ENCODE data around the gene PLCXD1.
"Not testable (repeated sequence)": the region's sequence is repeated elsewhere in the genome, so short reads cannot be mapped to it uniquely, and the experiment has no call there.

Gene PLCXD1

GRCh38 chrX:288561-288991 lies 7.4 kb downstream of the PLCXD1 start:
- no peak overlapping the region for H3K4me3 ChIP-seq (ENCODE audit: low read depth, low read length)
- DNase-seq (ENCODE audit: low read depth): no peak

DNA sequence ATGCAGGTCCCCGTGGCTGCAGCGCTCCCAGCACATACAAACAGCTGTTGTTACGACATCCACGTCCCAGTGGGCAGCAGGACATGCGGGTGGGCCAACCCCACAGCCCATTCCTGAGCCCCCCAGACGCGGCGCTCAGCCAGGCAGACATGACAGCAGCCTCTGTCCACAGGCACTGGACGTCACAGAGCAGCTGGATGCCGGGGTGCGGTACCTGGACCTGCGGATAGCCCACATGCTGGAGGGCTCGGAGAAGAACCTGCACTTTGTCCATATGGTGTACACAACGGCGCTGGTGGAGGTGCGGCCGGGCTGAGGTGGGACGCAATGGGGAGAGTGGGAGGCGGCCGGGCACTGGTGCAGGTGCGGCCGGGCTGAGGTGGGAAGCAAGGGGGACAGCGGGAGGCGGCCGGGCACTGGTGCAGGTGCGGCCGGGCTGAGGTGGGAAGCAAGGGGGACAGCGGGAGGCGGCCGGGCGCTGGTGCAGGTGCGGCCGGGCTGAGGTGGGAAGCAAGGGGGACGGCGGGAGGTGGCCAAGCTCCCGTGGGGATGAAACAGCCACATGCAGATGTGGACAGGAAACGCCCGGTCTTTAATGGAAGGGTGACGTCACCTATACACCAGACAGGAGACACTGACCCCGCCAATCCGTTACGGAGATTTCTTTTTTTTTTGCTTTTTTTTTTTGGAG lies 9.4 kb downstream of the PLCXD1 start:
- H3K4me3 ChIP-seq (ENCODE audit: low read depth, low read length): no peak overlapping the region
- DNase-seq (ENCODE audit: low read depth): no peak

DNA sequence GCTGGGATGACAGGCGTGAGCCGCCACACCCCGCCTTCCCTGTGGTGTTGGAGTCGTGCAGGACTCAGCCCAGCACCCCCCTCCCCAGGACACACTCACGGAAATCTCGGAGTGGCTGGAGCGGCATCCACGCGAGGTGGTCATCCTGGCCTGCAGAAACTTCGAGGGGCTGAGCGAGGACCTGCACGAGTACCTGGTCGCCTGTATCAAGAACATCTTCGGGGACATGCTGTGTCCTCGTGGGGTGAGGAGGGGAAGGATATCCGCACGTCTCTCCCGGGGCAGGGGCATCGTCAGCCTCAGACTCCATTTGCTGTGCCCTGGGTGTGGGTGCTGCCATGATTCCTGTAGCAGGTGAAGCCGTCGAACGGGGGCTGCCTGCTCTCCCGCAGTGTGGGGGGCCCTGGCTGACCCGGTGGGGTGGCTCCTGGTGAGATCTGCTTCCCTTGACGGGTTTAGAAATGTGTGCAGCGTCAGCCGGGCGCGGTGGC lies 10.3 kb downstream of the PLCXD1 start:
- DNase-seq (ENCODE audit: low read depth): no peak
- no peak overlapping the region for H3K4me3 ChIP-seq (ENCODE audit: low read depth, low read length)

DNA sequence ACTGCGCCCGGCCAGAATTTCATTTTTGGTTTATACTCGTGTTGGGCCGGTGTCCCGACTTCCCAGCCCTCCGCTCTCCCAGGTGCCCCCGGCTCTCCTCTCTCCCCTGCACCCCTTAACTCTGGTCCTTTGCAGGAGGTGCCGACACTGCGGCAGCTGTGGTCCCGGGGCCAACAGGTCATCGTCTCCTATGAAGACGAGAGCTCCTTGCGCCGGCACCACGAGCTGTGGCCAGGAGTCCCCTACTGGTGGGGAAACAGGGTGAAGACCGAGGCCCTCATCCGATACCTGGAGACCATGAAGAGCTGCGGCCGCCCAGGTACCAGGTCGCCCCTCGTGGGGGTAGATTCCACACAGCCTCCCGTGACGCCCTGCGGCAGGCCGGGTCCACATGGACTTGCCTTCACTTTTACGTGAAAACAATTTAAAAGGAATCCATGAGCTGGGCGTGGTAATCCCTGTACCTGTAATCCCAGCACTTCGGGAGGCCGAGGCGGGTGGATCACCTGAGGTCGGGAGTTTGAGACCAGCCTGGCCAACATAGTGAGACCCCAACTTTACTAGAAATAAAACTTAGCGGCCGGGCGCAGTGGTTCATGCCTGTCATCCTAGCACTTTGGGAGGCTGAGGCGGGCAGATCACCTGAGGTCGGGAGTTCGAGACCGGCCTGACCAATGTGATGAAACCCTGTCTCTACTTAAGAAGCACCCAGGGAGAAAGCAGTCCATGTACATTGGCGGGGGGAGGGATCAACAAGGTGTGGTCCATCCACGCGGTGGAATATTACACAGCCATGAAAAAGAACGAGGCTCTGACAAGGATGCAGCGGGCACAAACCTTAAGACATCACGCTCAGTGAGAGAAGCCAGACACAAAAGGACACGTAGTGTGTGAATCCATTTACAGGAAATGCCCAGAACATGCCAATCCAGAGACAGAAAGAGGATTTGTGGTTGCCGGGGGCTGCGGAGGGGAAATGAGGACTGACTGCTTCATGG lies 12.0 kb downstream of the PLCXD1 start:
- H3K4me3 ChIP-seq (ENCODE audit: low read depth, low read length): no peak overlapping the region
- no peak for DNase-seq (ENCODE audit: low read depth)

- DNase-seq (ENCODE audit: low read depth): no peak
- no peak overlapping the region for H3K4me3 ChIP-seq (ENCODE audit: low read depth, low read length)
Observed at GRCh38 chrX:295136-295535, 14.0 kb downstream of the PLCXD1 start.

- no peak overlapping the region for H3K4me3 ChIP-seq (ENCODE audit: low read depth, low read length)
- DNase-seq (ENCODE audit: low read depth): no peak
Observed at GRCh38 chrX:298993-299392, 17.8 kb downstream of the PLCXD1 start.

- H3K4me3 ChIP-seq (ENCODE audit: low read depth, low read length): no peak overlapping the region
- DNase-seq (ENCODE audit: low read depth): no peak
Observed at GRCh38 chrX:300334-300733, 19.2 kb downstream of the PLCXD1 start.

DNA sequence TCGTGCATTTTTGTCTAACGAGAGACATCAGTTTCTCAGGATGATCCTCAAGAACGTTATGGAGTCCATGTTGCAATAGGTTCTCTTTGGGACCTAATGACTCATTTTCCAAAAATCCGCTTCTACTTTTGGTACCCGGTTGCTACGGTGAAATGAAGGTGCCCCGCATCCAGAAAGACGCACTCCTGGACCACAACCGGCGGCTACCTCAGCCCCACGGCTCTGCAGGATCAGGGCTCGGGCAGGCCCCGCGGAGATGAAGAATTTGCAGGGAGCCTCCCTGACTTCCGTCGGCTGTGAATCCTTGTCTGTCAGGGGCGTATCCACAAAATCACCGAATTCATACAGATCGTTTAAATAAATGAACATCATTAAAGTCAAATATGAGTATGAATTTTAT lies 21.8 kb downstream of the PLCXD1 start:
- DNase-seq (ENCODE audit: low read depth): no peak
- no peak overlapping the region for H3K4me3 ChIP-seq (ENCODE audit: low read depth, low read length)

- DNase-seq (ENCODE audit: low read depth); H3K4me3 ChIP-seq (ENCODE audit: low read depth, low read length): not testable (repeated sequence)
Observed at GRCh38 chrX:305781-306613, 24.8 kb downstream of the PLCXD1 start.

DNA sequence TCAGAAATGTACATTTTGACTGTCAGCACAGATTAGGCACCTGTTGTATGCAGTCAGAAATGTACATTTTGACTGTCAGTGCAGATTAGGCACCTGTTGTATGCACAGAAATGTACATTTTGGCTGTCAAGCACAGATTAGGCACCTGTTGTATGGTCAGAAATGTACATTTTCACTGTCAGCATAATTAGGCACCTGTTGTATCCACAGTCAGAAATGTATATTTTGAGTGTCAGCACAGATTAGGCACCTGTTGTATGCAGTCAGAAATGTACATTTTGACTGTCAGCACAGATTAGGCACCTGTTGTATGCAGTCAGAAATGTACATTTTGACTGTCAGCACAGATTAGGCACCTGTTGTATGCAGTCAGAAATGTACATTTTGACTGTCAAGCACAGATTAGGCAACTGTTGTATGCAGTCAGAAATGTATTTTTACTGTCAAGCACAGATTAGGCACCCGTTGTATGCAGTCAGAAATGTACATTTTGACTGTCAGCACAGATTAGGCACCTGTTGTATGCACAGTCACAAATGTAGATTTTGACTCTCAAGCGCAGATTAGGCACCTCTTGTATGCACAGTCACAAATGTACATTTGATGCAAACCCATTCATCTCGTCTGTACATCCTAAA lies 25.6 kb downstream of the PLCXD1 start:
- DNase-seq (ENCODE audit: low read depth); H3K4me3 ChIP-seq (ENCODE audit: low read depth, low read length): not testable (repeated sequence)

GRCh38 chrX:307261-308111 lies 26.3 kb downstream of the PLCXD1 start:
- no peak for DNase-seq (ENCODE audit: low read depth)
- H3K4me3 ChIP-seq (ENCODE audit: low read depth, low read length): no peak overlapping the region

DNA sequence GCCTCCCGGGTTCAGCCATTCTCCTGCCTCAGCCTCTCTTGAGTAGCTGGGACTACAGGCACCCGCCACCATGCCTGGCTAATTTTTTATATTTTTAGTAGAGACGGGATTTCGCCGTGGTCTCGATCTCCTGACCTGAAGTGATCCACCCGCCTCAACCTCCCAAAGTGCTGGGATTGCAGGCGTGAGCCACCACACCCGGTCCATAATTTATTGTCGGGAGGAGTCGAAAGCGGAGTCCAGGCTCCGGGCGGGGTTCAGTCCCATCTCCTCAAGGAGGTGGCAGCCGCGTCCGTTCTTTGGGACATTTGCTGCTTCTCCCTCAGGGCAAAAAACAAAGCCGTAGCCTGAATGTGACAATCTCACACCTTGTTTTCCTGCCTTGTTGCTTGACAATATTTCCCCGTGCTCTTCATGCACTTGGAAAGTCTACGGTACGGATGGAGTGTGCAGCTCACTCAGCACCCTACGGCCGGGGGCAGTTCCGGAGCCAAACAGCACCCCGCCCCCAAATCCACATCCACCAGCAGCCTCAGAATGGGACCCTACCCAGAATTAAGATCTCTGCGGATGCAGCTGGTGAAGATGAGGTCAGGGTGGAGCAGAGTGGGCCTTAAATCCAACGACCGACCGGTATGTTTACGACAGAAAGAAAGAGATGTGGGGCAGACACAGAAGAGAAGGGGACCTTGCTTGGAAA lies 27.8 kb downstream of the PLCXD1 start:
- no peak for DNase-seq (ENCODE audit: low read depth)
- H3K4me3 ChIP-seq (ENCODE audit: low read depth, low read length): no peak overlapping the region

GRCh38 chrX:310621-311155 lies 29.5 kb downstream of the PLCXD1 start:
- DNase-seq (ENCODE audit: low read depth): no peak
- no peak overlapping the region for H3K4me3 ChIP-seq (ENCODE audit: low read depth, low read length)

GRCh38 chrX:311156-312129 lies 30.3 kb downstream of the PLCXD1 start:
- no peak overlapping the region for H3K4me3 ChIP-seq (ENCODE audit: low read depth, low read length)
- DNase-seq (ENCODE audit: low read depth): no peak

DNA sequence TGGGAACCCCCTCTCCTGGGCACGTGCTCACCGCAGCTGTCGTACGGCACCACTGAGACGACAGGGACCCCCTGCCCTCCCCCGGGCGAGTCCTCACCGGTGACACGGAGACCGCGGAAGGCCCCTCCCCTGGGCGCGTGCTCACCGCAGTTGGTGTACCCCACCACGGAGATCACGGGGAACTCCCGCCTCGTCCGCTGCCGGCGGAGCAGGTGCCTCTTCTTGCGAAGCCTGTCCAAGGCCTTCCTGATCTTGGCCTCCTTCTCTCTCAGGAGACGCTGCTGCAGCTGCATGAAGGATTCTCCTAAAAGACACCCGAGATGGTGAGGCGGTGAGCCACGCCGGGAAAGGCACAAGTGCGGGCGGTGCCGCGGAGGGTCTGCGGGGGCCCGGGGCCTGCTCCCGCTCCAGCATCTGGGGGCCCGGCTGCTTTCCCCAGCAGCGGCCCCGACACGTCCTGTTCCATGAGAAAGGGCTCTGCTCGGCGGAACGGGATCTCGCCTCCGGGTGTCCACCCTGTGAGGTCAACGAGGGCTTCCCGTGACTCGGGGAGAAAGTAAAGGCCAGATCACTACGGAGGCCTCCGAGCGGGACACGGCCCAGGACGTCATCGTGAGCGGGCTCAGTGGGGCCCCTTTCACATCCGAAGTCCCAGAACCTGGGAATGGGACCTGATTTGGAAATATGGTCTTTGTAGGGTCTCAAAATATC lies 31.6 kb downstream of the PLCXD1 start:
- no peak for DNase-seq (ENCODE audit: low read depth)
- H3K4me3 ChIP-seq (ENCODE audit: low read depth, low read length): no peak overlapping the region

DNA sequence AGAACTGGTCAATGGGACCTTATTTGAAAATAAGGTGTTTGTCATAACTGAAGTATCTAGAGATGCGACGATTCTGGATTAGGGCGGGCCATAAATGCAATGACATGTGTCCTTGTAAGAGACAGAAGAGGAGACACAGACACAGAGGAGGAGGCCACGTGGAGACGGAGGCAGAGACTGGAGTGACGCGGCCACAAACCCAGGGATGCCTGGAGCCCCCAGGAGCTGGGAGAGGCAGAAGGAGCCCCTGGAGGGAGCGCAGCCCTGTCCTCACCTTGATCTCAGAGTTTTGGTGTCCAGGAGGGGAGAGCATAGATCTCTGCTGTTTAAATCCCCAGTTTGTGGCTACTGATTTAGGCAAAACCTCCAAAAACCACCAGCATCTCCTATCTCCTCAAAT lies 32.4 kb downstream of the PLCXD1 start:
- no peak overlapping the region for H3K4me3 ChIP-seq (ENCODE audit: low read depth, low read length)
- DNase-seq (ENCODE audit: low read depth): no peak

Measured in skeletal muscle cell (primary cell).